Measurements from ENCODE around the gene TSPAN9. TPM values are rescaled to one million over a fixed set of nuclear protein-coding genes. Genes with fewer than 3 reads are reported as not detected.

Gene TSPAN9
- total and polyA plus RNA-seq, 2 donors from 2014 or later: 62.4 to 81.6 TPM

DNA sequence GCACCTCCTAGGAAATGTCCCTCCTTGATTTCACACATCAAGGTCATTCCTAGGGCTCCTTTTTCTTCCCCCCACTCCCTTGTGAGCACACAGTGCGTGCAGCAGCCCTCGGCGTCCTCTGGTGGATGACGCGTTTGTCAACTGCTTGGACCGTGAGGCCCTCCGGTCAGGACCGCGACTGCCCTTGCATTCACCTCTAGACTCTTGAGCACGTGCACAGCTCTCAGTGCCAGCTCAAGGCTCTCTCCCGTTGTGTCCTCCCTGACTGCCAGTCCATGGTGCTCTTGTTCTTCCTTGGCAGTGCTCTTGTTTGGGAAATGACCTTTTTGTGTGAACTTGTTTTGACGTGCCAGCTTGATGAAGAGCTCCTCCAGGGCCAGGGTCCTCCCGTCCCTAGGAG lies 67.9 kb downstream of the TSPAN9 start:
- DNase-seq (peak in 3 of 5 donors; percentile 50 to 65 (median 57)), FAIRE-seq (no peak)
- Histone ChIP-seq H3K4me1 (ENCODE audit: control insufficient read depth in 2 of 3, insufficient read depth in 2 of 3, low read depth in 1 of 3, low read length in 3 of 3) (peaks cover 0 to 42% (median 40%) of the 10 kb centered on the region in 3 donors), H3K36me3 (ENCODE audit: control insufficient read depth in 2 of 3, insufficient read depth in 3 of 3, low read length in 3 of 3) (no peaks in the 10 kb centered on the region), H3K27ac (ENCODE audit: low read depth in 2 of 2, low read length in 2 of 2) (peak overlapping the region; percentile 54 to 59), H3K9ac (ENCODE audit: low read length in 3 of 3) (no peak overlapping the region), H3K4me3 (ENCODE audit: low read length in 3 of 3) (no peak overlapping the region), H3K9me3 (ENCODE audit: control insufficient read depth in 2 of 3, insufficient read depth in 1 of 3, low read length in 3 of 3) (no peaks in the 10 kb centered on the region), H3K27me3 (ENCODE audit: control insufficient read depth, insufficient read depth, low read length) (no peaks in the 10 kb centered on the region)
- intact Hi-C loops (cut with DNase I): no loop called here
- TF ChIP-seq, protein P1, sequence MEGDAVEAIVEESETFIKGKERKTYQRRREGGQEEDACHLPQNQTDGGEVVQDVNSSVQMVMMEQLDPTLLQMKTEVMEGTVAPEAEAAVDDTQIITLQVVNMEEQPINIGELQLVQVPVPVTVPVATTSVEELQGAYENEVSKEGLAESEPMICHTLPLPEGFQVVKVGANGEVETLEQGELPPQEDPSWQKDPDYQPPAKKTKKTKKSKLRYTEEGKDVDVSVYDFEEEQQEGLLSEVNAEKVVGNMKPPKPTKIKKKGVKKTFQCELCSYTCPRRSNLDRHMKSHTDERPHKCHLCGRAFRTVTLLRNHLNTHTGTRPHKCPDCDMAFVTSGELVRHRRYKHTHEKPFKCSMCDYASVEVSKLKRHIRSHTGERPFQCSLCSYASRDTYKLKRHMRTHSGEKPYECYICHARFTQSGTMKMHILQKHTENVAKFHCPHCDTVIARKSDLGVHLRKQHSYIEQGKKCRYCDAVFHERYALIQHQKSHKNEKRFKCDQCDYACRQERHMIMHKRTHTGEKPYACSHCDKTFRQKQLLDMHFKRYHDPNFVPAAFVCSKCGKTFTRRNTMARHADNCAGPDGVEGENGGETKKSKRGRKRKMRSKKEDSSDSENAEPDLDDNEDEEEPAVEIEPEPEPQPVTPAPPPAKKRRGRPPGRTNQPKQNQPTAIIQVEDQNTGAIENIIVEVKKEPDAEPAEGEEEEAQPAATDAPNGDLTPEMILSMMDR (IDR thresholded peaks at IDR 0.05; ENCODE audit: borderline replicate concordance, extremely low read depth, insufficient read depth): peak; percentile 1

DNA sequence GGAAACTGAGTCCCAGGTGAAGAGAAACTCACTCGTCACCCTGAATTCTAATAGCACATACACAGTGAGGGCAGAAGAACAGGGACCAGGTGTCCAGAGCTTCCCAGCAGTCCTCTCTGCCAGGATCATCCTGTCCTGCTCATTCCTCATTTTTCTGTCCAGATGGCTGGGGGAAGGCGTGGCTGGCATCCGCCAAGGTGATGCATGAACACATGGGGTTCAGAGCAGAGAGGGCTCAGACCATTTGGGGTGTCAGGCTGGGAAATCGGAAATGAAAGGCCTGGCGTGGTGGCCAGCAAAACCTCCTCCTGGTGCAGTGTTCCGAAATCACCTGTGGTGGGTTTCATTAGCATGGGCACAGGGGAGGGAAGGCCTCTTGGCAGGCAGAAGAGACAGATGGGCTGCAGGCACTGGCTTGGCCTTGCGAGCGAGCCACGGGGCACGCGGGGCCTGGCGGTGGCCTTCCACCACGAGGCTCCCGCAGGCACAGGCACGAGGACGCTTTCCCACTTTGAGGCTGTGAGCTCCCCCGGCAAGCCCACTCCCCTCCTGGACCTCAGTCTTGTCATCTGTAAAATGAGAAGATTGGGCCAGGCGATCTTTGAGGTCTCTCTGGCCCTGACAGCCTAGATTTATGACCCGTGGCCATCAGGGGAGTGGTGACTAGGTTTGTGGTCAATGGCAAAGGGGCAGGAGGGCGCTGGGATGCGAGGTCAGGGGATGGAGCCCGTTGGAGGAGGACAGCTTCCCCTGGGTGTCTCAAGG lies 68.5 kb downstream of the TSPAN9 start:
- Histone ChIP-seq H3K9me3 (ENCODE audit: control insufficient read depth in 2 of 3, insufficient read depth in 1 of 3, low read length in 3 of 3) (no peaks in the 10 kb centered on the region), H3K36me3 (ENCODE audit: control insufficient read depth in 2 of 3, insufficient read depth in 3 of 3, low read length in 3 of 3) (no peaks in the 10 kb centered on the region), H3K4me3 (ENCODE audit: low read length in 3 of 3) (no peak overlapping the region), H3K4me1 (ENCODE audit: control insufficient read depth in 2 of 3, insufficient read depth in 2 of 3, low read depth in 1 of 3, low read length in 3 of 3) (peaks cover 0 to 47% (median 46%) of the 10 kb centered on the region in 3 donors), H3K9ac (ENCODE audit: low read length in 3 of 3) (no peak overlapping the region), H3K27ac (ENCODE audit: low read depth in 2 of 2, low read length in 2 of 2) (peak overlapping the region; percentile 45), H3K27me3 (ENCODE audit: control insufficient read depth, insufficient read depth, low read length) (no peaks in the 10 kb centered on the region)
- FAIRE-seq (no peak), DNase-seq (no peak)
- TF ChIP-seq, protein P1 (IDR thresholded peaks at IDR 0.05; ENCODE audit: borderline replicate concordance, extremely low read depth, insufficient read depth): no peak
- intact Hi-C loops (cut with DNase I): no loop called here

DNA sequence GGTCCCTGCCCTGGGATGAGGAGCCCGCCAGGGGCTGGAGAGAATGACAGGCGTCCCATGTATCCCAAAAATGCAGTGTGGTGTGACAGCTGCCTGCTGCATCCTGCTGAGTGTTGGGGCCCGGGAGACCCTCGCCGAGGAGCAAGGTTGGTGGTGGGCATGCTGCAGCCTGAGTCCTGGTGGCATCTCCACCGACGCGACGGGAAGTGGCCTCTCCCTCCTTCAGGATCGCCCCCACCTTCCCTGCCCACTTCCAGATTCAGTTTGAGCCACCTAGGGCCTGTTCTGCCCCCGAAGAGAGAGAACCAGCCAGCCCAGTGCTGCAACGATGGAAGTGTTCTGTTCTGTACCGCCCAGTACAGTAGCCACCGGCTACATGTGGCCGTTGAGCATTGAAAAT lies 70.1 kb downstream of the TSPAN9 start:
- Histone ChIP-seq H3K9me3 (ENCODE audit: control insufficient read depth in 2 of 3, insufficient read depth in 1 of 3, low read length in 3 of 3) (no peaks in the 10 kb centered on the region), H3K4me3 (ENCODE audit: low read length in 3 of 3) (no peak overlapping the region), H3K27me3 (ENCODE audit: control insufficient read depth, insufficient read depth, low read length) (no peaks in the 10 kb centered on the region), H3K27ac (ENCODE audit: low read depth in 2 of 2, low read length in 2 of 2) (peak overlapping the region in 1 of 2 donors; percentile 23), H3K4me1 (ENCODE audit: control insufficient read depth in 2 of 3, insufficient read depth in 2 of 3, low read depth in 1 of 3, low read length in 3 of 3) (peaks cover 0 to 50% (median 48%) of the 10 kb centered on the region in 3 donors), H3K9ac (ENCODE audit: low read length in 3 of 3) (peak overlapping the region in 1 of 3 donors; percentile 22), H3K36me3 (ENCODE audit: control insufficient read depth in 2 of 3, insufficient read depth in 3 of 3, low read length in 3 of 3) (no peaks in the 10 kb centered on the region)
- intact Hi-C loops (cut with DNase I): no loop called here
- FAIRE-seq (no peak), DNase-seq (no peak)
- TF ChIP-seq, protein P1 (IDR thresholded peaks at IDR 0.05; ENCODE audit: borderline replicate concordance, extremely low read depth, insufficient read depth): no peak
